Hepatocyte (in vitro differentiated cells): ENCODE measurements around the gene MED9. TPM values are rescaled to one million over a fixed set of nuclear protein-coding genes. Genes with fewer than 3 reads are reported as not detected.

ENCODE experiments used
- DNase-seq: peaks from one replicate; pipeline ENCODE4 v3.0.0-alpha.2; 2016; ENCODE audit warnings: low spot score
- H2AFZ ChIP-seq: fragments of 200-600 bp; sonication (generic); 2 replicates; pipeline ENCODE4 v1.6.0; 2016; ENCODE audit warnings: antibody characterized with exemption, mild to moderate bottlenecking
- H3K27ac ChIP-seq: fragments of 200-600 bp; sonication (generic); 2 replicates; pipeline ENCODE4 v1.5.1; 2016; ENCODE audit warnings: mild to moderate bottlenecking
- H3K27me3 ChIP-seq: fragments of 200-600 bp; sonication (generic); 2 replicates; pipeline ENCODE4 v1.6.1; 2016
- H3K36me3 ChIP-seq: fragments of 200-600 bp; sonication (generic); replicated peaks from 2 replicates; pipeline ENCODE4 v1.5.1; 2016; ENCODE audit warnings: low read depth; ENCODE audit not compliant: insufficient read depth
- H3K4me1 ChIP-seq: fragments of 200-600 bp; sonication (generic); 2 replicates; pipeline ENCODE4 v1.5.1; 2016; ENCODE audit warnings: mild to moderate bottlenecking, moderate library complexity; ENCODE audit not compliant: insufficient read depth
- H3K4me2 ChIP-seq: fragments of 200-600 bp; sonication (generic); 2 replicates; pipeline ENCODE4 v1.6.0; 2016
- H3K4me3 ChIP-seq: fragments of 200-600 bp; sonication (generic); 2 replicates; pipeline ENCODE4 v1.5.1; 2016; ENCODE audit warnings: mild to moderate bottlenecking
- H3K79me2 ChIP-seq: fragments of 200-600 bp; sonication (generic); 2 replicates; pipeline ENCODE4 v1.6.0; 2017; ENCODE audit warnings: mild to moderate bottlenecking
- H3K9me2 ChIP-seq: fragments of 200-600 bp; sonication (generic); replicated peaks from 2 replicates; pipeline ENCODE4 v1.6.0; 2017; ENCODE audit warnings: mild to moderate bottlenecking; ENCODE audit not compliant: insufficient read depth
- H3K9me3 ChIP-seq: fragments of 200-600 bp; sonication (generic); 2 replicates; pipeline ENCODE4 v1.5.1; 2016; ENCODE audit warnings: low read depth, mild to moderate bottlenecking
- H4K20me1 ChIP-seq: fragments of 200-600 bp; sonication (generic); 2 replicates; pipeline ENCODE4 v1.6.0; 2016; ENCODE audit warnings: mild to moderate bottlenecking; ENCODE audit not compliant: insufficient read depth, poor library complexity, severe bottlenecking
- CTCF ChIP-seq: fragments of 200-600 bp; sonication (generic); IDR thresholded peaks from 2 replicates; pipeline ENCODE4 v1.5.1; 2016; ENCODE audit warnings: antibody characterized with exemption, mild to moderate bottlenecking; ENCODE audit not compliant: poor library complexity
- EZH2 ChIP-seq: fragments of 200-600 bp; sonication (generic); IDR thresholded peaks from 2 replicates; pipeline ENCODE4 v1.6.1; 2016; ENCODE audit warnings: antibody characterized with exemption, mild to moderate bottlenecking, borderline replicate concordance
- EZH2phosphoT487 ChIP-seq: fragments of 200-600 bp; sonication (generic); IDR thresholded peaks from one replicate; pipeline ENCODE4 v1.6.1; 2018; ENCODE audit warnings: antibody characterized with exemption, mild to moderate bottlenecking, low read depth, moderate library complexity; ENCODE audit not compliant: unreplicated experiment, severe bottlenecking
- WGBS: methylation state at CpG from one replicate; pipeline ENCODE4 v1.1.6; 2016; ENCODE audit warnings: low lambda C conversion rate; ENCODE audit errors: missing lambda C conversion rate; 5-methylcytosine and 5-hydroxymethylcytosine counted together
- polyA plus RNA-seq: library from polyadenylated mRNA; unstranded; fragments of >200 nt; fragmentation: Nextera tagmentation; extraction: Ambion mirVana; gene quantifications from 2 replicates; pipeline ENCODE4 v1.2.1, GENCODE V29; 2016
- total RNA-seq: library from RNA; depleted of rRNA; stranded (reverse); fragments of >200 nt; gene quantifications from 2 replicates; pipeline ENCODE4 v1.2.3, GENCODE V29; 2014

The MED9 gene
- total and polyA plus RNA-seq, 2 experiments from 2014 or later, result 17.1 to 17.3 TPM

- WGBS, result 90% methylated on average over 17 of the region's 17 CpGs
- Histone ChIP-seq H3K4me1 (peaks cover under 1% of the 10 kb centered on the region), H3K9me2 (no peaks in the 10 kb centered on the region)
Measured at GRCh38 chr17:17527956-17528500, 51.2 kb downstream of the MED9 start.

GRCh38 chr17:17528696-17529652 lies 52.2 kb downstream of the MED9 start:
- H3K27me3 ChIP-seq, result no peaks in the 10 kb centered on the region
- no peak for TF ChIP-seq CTCF
- TF ChIP-seq EZH2phosphoT487, result no peak
- TF ChIP-seq EZH2, result no peak
- no peak overlapping the region for H3K4me2 ChIP-seq
- no peak overlapping the region for H2AFZ ChIP-seq
- H3K27ac ChIP-seq, result no peak overlapping the region
- no peaks in the 10 kb centered on the region for H3K9me2 ChIP-seq
- H3K9me3 ChIP-seq, result no peaks in the 10 kb centered on the region
- no peaks in the 10 kb centered on the region for H4K20me1 ChIP-seq
- H3K4me3 ChIP-seq, result no peak overlapping the region
- H3K4me1 ChIP-seq, result no peaks in the 10 kb centered on the region
- DNase-seq, result no peak
- WGBS, result 89% methylated on average over 21 of the region's 22 CpGs
- no peaks in the 10 kb centered on the region for H3K36me3 ChIP-seq
- peaks cover 6% of the 10 kb centered on the region for H3K79me2 ChIP-seq

More at GRCh38 chr17:17527956-17528500, 51.2 kb downstream of the MED9 start:
- no peak overlapping the region for H3K4me2 ChIP-seq
- no peak for DNase-seq
- H2AFZ ChIP-seq, result no peak overlapping the region
- TF ChIP-seq EZH2 (no peak), EZH2phosphoT487 (no peak), CTCF (no peak)
- H3K27me3 ChIP-seq, result no peaks in the 10 kb centered on the region
- no peaks in the 10 kb centered on the region for H3K9me3 ChIP-seq
- no peak overlapping the region for H3K4me3 ChIP-seq
- peaks cover 6% of the 10 kb centered on the region for H3K79me2 ChIP-seq
- no peak overlapping the region for H3K27ac ChIP-seq
- H4K20me1 ChIP-seq, result no peaks in the 10 kb centered on the region
- H3K36me3 ChIP-seq, result no peaks in the 10 kb centered on the region

- WGBS, result 80% methylated on average over 4 of the region's 4 CpGs
- no peaks in the 10 kb centered on the region for H3K36me3 ChIP-seq
- peaks cover 6% of the 10 kb centered on the region for H3K79me2 ChIP-seq
- no peak for TF ChIP-seq EZH2phosphoT487
- TF ChIP-seq CTCF, result no peak
- TF ChIP-seq EZH2, result no peak
- no peaks in the 10 kb centered on the region for H4K20me1 ChIP-seq
- no peaks in the 10 kb centered on the region for H3K4me1 ChIP-seq
- no peak overlapping the region for H3K27ac ChIP-seq
- H3K4me2 ChIP-seq, result no peak overlapping the region
- no peak for DNase-seq
- no peak overlapping the region for H3K4me3 ChIP-seq
- no peaks in the 10 kb centered on the region for H3K9me2 ChIP-seq
- no peaks in the 10 kb centered on the region for H3K9me3 ChIP-seq
- no peak overlapping the region for H2AFZ ChIP-seq
- no peaks in the 10 kb centered on the region for H3K27me3 ChIP-seq
Measured at GRCh38 chr17:17531156-17531555, 54.4 kb downstream of the MED9 start.
